Measurements from ENCODE around the gene STK31. TPM values are rescaled to one million over a fixed set of nuclear protein-coding genes. Genes with fewer than 3 reads are reported as not detected.
"Not testable (repeated sequence)": the region's sequence is repeated elsewhere in the genome, so short reads cannot be mapped to it uniquely, and the experiment has no call there.

The STK31 gene
- total and polyA plus RNA-seq, 2 donors (not counting 1 experiment from before 2014, with no cell fraction given), result 0.13 to 1.8 TPM

DNA sequence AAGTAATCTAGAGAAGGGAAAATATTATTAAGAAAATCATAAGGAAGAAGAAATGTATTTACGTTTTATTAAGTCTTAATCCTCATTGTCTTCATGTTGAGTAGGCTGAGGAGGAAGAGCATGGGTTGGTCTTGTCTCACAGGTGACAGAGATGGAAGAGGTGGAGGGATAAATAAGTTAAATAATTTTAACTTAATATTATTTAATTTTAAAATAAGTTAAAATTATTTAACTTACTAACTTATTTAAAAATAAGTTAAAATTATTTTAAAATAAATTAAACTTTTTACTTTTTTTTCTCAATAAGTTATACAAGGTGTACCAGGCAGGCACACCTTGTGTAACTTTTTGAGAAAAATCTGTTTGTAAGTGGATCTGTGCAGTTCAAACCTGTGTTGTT lies 36.6 kb downstream of the STK31 start:
- Histone ChIP-seq H3K4me3 (ENCODE audit: control extremely low read depth in 1 of 5, extremely low read depth in 1 of 5, insufficient read depth in 1 of 5, low read depth in 2 of 5, low read length in 4 of 5) (no peak overlapping the region), H3K9ac (ENCODE audit: low read length) (no peak overlapping the region), H3K4me1 (ENCODE audit: control insufficient read depth in 2 of 2, insufficient read depth in 2 of 2, low read length in 2 of 2) (no peaks in the 10 kb centered on the region), H3K9me3 (ENCODE audit: control extremely low read depth in 1 of 3, control insufficient read depth in 2 of 3, insufficient read depth in 1 of 3, low read length in 2 of 3) (peaks cover 2 to 36% (median 23%) of the 10 kb centered on the region in 3 donors), H3K4me2 (replicated peaks; ENCODE audit: low read depth, low read length, poor library complexity, severe bottlenecking) (no peak overlapping the region), H3K79me2 (ENCODE audit: control insufficient read depth, insufficient read depth, low read length) (no peaks in the 10 kb centered on the region), H3K27me3 (replicated peaks in 1 of 4; ENCODE audit: control extremely low read depth in 1 of 4, control insufficient read depth in 3 of 4, insufficient read depth in 4 of 4, low read length in 3 of 4) (peaks cover 0 to 4% (median 0%) of the 10 kb centered on the region in 4 experiments), H4K20me1 (ENCODE audit: control insufficient read depth, insufficient read depth, low read length, poor library complexity, severe bottlenecking) (no peaks in the 10 kb centered on the region), H3K36me3 (replicated peaks in 1 of 2; ENCODE audit: control extremely low read depth in 1 of 2, control insufficient read depth in 1 of 2, extremely low read depth in 1 of 2, insufficient read depth in 2 of 2, low read length in 1 of 2) (no peaks in the 10 kb centered on the region), H3K27ac (ENCODE audit: low read length in 2 of 2) (no peak overlapping the region), H2AFZ (ENCODE audit: insufficient read depth, low read depth, low read length, poor library complexity, severe bottlenecking) (no peak overlapping the region)
- no CpG with 5 or more reads among the region's 1 CpG for WGBS (ENCODE audit: insufficient coverage)
- Mint-ChIP-seq H3K27me3 (no peaks in the 10 kb centered on the region), H3K4me1 (no peaks in the 10 kb centered on the region), H3K4me3 (no peak overlapping the region), H3K27ac (no peak overlapping the region), H3K9me3 (ENCODE audit: insufficient read depth) (peaks cover 16% of the 10 kb centered on the region)
- ATAC-seq (ENCODE audit: low read depth) (no peak), DNase-seq (no peak)
- POLR2A ChIA-PET, result no interaction called here
- CTCF ChIA-PET, result no interaction called here
- intact Hi-C loops (cut with micrococcal nuclease), result no loop called here
- TF ChIP-seq, protein P1, sequence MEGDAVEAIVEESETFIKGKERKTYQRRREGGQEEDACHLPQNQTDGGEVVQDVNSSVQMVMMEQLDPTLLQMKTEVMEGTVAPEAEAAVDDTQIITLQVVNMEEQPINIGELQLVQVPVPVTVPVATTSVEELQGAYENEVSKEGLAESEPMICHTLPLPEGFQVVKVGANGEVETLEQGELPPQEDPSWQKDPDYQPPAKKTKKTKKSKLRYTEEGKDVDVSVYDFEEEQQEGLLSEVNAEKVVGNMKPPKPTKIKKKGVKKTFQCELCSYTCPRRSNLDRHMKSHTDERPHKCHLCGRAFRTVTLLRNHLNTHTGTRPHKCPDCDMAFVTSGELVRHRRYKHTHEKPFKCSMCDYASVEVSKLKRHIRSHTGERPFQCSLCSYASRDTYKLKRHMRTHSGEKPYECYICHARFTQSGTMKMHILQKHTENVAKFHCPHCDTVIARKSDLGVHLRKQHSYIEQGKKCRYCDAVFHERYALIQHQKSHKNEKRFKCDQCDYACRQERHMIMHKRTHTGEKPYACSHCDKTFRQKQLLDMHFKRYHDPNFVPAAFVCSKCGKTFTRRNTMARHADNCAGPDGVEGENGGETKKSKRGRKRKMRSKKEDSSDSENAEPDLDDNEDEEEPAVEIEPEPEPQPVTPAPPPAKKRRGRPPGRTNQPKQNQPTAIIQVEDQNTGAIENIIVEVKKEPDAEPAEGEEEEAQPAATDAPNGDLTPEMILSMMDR (IDR thresholded peaks at IDR 0.05), result no peak
- TF ChIP-seq EZH2 (IDR thresholded peaks at IDR 0.05; ENCODE audit: borderline replicate concordance, insufficient read depth, low read depth, low read length, poor library complexity, severe bottlenecking), result no peak

DNA sequence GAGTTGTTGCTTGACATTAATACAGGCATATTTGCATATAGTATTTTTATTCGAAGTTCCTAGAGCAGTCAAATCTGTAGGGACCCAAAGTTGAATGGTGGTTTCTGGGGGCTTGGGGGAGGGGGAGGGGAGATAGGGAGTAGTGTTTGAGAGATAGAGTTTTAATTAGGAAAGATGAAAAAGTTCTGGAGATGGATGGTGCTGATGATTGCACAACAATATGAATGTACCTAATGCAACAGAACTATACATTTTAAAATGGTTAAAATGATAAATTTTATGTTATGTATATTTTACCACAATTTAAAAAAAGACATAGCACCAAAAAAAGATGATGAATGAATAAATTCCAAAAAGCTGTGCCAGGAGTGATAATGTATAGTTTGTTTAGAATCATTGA lies 41.8 kb downstream of the STK31 start:
- Mint-ChIP-seq H3K27me3 (no peaks in the 10 kb centered on the region), H3K4me3 (no peak overlapping the region), H3K27ac (no peak overlapping the region), H3K4me1 (no peaks in the 10 kb centered on the region), H3K9me3 (ENCODE audit: insufficient read depth) (peaks cover 7% of the 10 kb centered on the region)
- no peaks in the 10 kb centered on the region for H3K27me3 ChIP-seq (replicated peaks in 1 of 4; ENCODE audit: control extremely low read depth in 1 of 4, control insufficient read depth in 3 of 4, insufficient read depth in 4 of 4, low read length in 3 of 4)
- no peaks in the 10 kb centered on the region for H3K9me3 ChIP-seq (ENCODE audit: control extremely low read depth in 1 of 3, control insufficient read depth in 2 of 3, insufficient read depth in 1 of 3, low read length in 2 of 3)
- no peak overlapping the region for H3K4me3 ChIP-seq (ENCODE audit: control extremely low read depth in 1 of 5, extremely low read depth in 1 of 5, insufficient read depth in 1 of 5, low read depth in 2 of 5, low read length in 4 of 5)
- H3K79me2 ChIP-seq (ENCODE audit: control insufficient read depth, insufficient read depth, low read length), result no peaks in the 10 kb centered on the region
- intact Hi-C loops (cut with micrococcal nuclease), result no loop called here
- no peak overlapping the region for H2AFZ ChIP-seq (ENCODE audit: insufficient read depth, low read depth, low read length, poor library complexity, severe bottlenecking)
- H3K36me3 ChIP-seq (replicated peaks in 1 of 2; ENCODE audit: control extremely low read depth in 1 of 2, control insufficient read depth in 1 of 2, extremely low read depth in 1 of 2, insufficient read depth in 2 of 2, low read length in 1 of 2), result no peaks in the 10 kb centered on the region
- TF ChIP-seq, protein P1 (IDR thresholded peaks at IDR 0.05), result no peak
- DNase-seq, result no peak
- no peak for ATAC-seq (ENCODE audit: low read depth)
- no peaks in the 10 kb centered on the region for H3K4me1 ChIP-seq (ENCODE audit: control insufficient read depth in 2 of 2, insufficient read depth in 2 of 2, low read length in 2 of 2)
- H3K4me2 ChIP-seq (replicated peaks; ENCODE audit: low read depth, low read length, poor library complexity, severe bottlenecking), result no peak overlapping the region
- H4K20me1 ChIP-seq (ENCODE audit: control insufficient read depth, insufficient read depth, low read length, poor library complexity, severe bottlenecking), result no peaks in the 10 kb centered on the region
- H3K9ac ChIP-seq (ENCODE audit: low read length), result no peak overlapping the region
- POLR2A ChIA-PET, result no interaction called here
- CTCF ChIA-PET, result no interaction called here
- no peak overlapping the region for H3K27ac ChIP-seq (ENCODE audit: low read length in 2 of 2)
- no CpG with 5 or more reads among the region's 1 CpG for WGBS (ENCODE audit: insufficient coverage)

DNA sequence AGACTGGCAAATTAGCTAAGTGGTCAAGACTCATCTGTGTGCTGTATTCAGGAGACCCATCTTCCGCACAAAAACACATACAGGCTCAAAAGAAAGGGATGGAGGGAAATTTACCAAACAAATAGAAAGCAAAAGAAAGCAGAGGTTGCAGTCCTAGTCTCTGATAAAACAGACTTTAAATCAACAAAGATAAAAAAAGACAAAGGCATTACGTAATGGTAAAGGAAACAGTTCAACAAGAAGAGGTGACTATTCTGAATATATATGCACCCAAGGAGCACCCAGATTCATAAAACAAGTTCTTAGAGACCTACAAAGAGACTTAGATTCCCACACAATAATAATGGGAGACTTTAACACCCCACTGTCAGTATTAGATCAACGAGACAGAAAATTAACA lies 48.8 kb downstream of the STK31 start:
- H3K27me3 ChIP-seq (replicated peaks in 1 of 4; ENCODE audit: control extremely low read depth in 1 of 4, control insufficient read depth in 3 of 4, insufficient read depth in 4 of 4, low read length in 3 of 4); H3K27me3 Mint-ChIP-seq; POLR2A ChIA-PET; intact Hi-C loops (cut with micrococcal nuclease); CTCF ChIA-PET; DNase-seq; H3K9me3 ChIP-seq (ENCODE audit: control extremely low read depth in 1 of 3, control insufficient read depth in 2 of 3, insufficient read depth in 1 of 3, low read length in 2 of 3); H4K20me1 ChIP-seq (ENCODE audit: control insufficient read depth, insufficient read depth, low read length, poor library complexity, severe bottlenecking); H3K36me3 ChIP-seq (replicated peaks in 1 of 2; ENCODE audit: control extremely low read depth in 1 of 2, control insufficient read depth in 1 of 2, extremely low read depth in 1 of 2, insufficient read depth in 2 of 2, low read length in 1 of 2); H2AFZ ChIP-seq (ENCODE audit: insufficient read depth, low read depth, low read length, poor library complexity, severe bottlenecking); H3K4me1 Mint-ChIP-seq; H3K9ac ChIP-seq (ENCODE audit: low read length); H3K4me2 ChIP-seq (replicated peaks; ENCODE audit: low read depth, low read length, poor library complexity, severe bottlenecking); H3K4me3 ChIP-seq (ENCODE audit: control extremely low read depth in 1 of 5, extremely low read depth in 1 of 5, insufficient read depth in 1 of 5, low read depth in 2 of 5, low read length in 4 of 5); H3K9me3 Mint-ChIP-seq (ENCODE audit: insufficient read depth); H3K4me1 ChIP-seq (ENCODE audit: control insufficient read depth in 2 of 2, insufficient read depth in 2 of 2, low read length in 2 of 2); ATAC-seq (ENCODE audit: low read depth); H3K79me2 ChIP-seq (ENCODE audit: control insufficient read depth, insufficient read depth, low read length); H3K4me3 Mint-ChIP-seq; H3K27ac ChIP-seq (ENCODE audit: low read length in 2 of 2); H3K27ac Mint-ChIP-seq: not testable (repeated sequence)
- no CpG with 5 or more reads among the region's 3 CpGs for WGBS (ENCODE audit: insufficient coverage)
